Gastrocnemius medialis (tissue), 4 donors: ENCODE measurements around the gene FOXK1. TPM values are rescaled to one million over a fixed set of nuclear protein-coding genes. Genes with fewer than 3 reads are reported as not detected.
"Not testable (repeated sequence)": the region's sequence is repeated elsewhere in the genome, so short reads cannot be mapped to it uniquely, and the experiment has no call there.

Experiments used
- ATAC-seq, 2 donors: fragments of 150-250 bp; one replicate each; pipeline ENCODE4 v1.9.1; 2016
- DNase-seq, 2 donors: peaks; one replicate each; pipeline ENCODE4 v3.0.0-alpha.2; 2019
- H3K27ac ChIP-seq, 4 donors: fragments of 200-600 bp; sonication (generic); 1 replicate in 1 of 4; 2 replicates in 3 of 4; pipeline ENCODE4 v1.5.1; 2016 to 2018; ENCODE audit warnings: mild to moderate bottlenecking in 2 of 4, moderate library complexity in 1 of 4
- H3K27me3 ChIP-seq, 3 donors: fragments of 200-600 bp; sonication (generic) in 2 of 3; 1 replicate in 1 of 3; 2 replicates in 2 of 3; pipeline versions ENCODE4 v1.5.1 to v1.6.0; 2016 to 2019; ENCODE audit warnings: mild to moderate bottlenecking in 1 of 3, moderate library complexity in 1 of 3
- H3K36me3 ChIP-seq, 2 donors: fragments of 200-600 bp; sonication (generic) in 1 of 2; one replicate each; pipeline ENCODE4 v1.5.1; 2017 to 2018
- H3K4me1 ChIP-seq, 2 donors: fragments of 200-600 bp; sonication (generic) in 1 of 2; one replicate each; pipeline ENCODE4 v1.5.1; 2016 to 2017; ENCODE audit warnings: mild to moderate bottlenecking in 2 of 2
- H3K4me3 ChIP-seq, 4 donors: fragments of 200-600 bp; sonication (generic) in 3 of 4; 1 replicate in 1 of 4; 2 replicates in 3 of 4; pipeline ENCODE4 v1.5.1; 2016 to 2019; ENCODE audit warnings: mild to moderate bottlenecking in 2 of 4
- H3K9me3 ChIP-seq, 3 donors: fragments of 200-600 bp; sonication (generic) in 2 of 3; 1 replicate in 1 of 3; 2 replicates in 2 of 3; pipeline ENCODE4 v1.5.1; 2016 to 2019
- POLR2A ChIP-seq, 2 donors: fragments of 450-650 bp; IDR thresholded peaks; one replicate each; pipeline ENCODE4 v1.6.1; 2017; ENCODE audit warnings: antibody characterized with exemption in 2 of 2, mild to moderate bottlenecking in 2 of 2, moderate library complexity in 2 of 2
- in situ Hi-C, 4 donors: fragments of 200-750 bp; cut with MboI; loops; one replicate each; pipeline versions ENCODE4 v1.15.0 to v1.8.0; 2017; ENCODE audit warnings: low sequenced_read_pairs in 4 of 4
- intact Hi-C: fragments of 100-400 bp; cut with DNase I; formaldehyde crosslinking; loops from one replicate; pipeline ENCODE4 v1.15.1; 2023; ENCODE audit warnings: low total_unique reads
- total RNA-seq, 4 donors: library from RNA; depleted of rRNA; stranded (reverse); fragments of >200 nt; gene quantifications; one replicate each; pipeline versions ENCODE4 v1.1.0 to v1.2.3, GENCODE V29; 2016
- TF ChIP-seq, protein P1 (sequence below), 5 experiments: fragments of 450-650 bp in 3 of 5; fragments of 200-600 bp in 2 of 5; sonication (generic) in 2 of 5; IDR thresholded peaks in 4 of 5; conservative IDR thresholded peaks in 1 of 5; 1 replicate in 4 of 5; 2 replicates in 1 of 5; pipeline ENCODE4 v1.5.1; 2016 to 2019; ENCODE audit warnings: antibody characterized with exemption in 5 of 5, mild to moderate bottlenecking in 3 of 5, moderate library complexity in 3 of 5

Gene FOXK1
- total RNA-seq, 4 donors from 2014 or later: 9.8 to 43.6 (median 18.8) TPM

DNA sequence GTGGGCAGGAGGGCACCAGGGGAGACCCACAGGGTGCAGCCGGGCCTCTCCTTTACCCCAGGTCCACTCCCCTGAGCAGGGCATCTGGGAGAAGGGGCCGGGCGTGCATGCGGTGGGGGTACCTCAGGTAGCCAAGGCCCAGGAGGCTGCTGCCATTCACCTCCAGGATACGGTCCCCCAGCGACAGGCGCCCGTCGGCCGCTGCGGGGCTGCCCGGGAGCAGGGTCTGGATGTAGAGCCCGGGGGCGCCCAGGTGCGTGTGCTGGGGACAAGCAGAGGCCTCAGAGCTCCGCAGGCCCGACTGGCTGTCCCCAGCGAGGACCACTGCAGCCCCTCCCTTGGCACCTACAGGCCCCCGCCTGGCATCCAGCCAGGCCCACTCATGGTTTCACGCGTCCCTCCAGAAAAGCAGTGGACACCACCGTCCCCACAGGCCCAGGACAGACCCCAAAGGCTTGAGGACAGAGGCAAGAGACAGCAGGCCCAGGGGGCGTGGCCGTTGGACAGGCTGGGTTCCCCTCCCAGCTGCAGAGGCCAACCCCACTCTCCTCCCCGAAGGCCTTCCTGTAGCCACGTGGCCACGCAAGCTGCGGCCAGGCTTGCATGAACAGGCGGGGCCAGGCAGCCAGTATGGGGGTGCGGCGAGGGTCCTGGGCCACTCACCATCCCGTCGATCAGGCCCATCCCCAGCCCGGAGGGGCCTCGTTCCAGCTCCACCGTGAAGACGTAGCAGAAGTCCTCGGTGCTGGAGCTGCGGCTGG, 117.6 kb downstream of the FOXK1 start:
- in situ Hi-C loops: loop anchor here in 2 of 4 donors (10.0 kb wide), 2 partner anchors 85 to 285 kb away; partner anchors contain the start of gene RADIL (in 1 of the 2)
- Histone ChIP-seq H3K4me1 (peaks cover 0 to 9% of the 10 kb centered on the region in 2 donors), H3K9me3 (no peaks in the 10 kb centered on the region), H3K27ac (no peak overlapping the region), H3K4me3 (no peak overlapping the region), H3K36me3 (no peaks in the 10 kb centered on the region), H3K27me3 (no peaks in the 10 kb centered on the region)
- ATAC-seq (no peak), DNase-seq (no peak)
- TF ChIP-seq, protein P1, sequence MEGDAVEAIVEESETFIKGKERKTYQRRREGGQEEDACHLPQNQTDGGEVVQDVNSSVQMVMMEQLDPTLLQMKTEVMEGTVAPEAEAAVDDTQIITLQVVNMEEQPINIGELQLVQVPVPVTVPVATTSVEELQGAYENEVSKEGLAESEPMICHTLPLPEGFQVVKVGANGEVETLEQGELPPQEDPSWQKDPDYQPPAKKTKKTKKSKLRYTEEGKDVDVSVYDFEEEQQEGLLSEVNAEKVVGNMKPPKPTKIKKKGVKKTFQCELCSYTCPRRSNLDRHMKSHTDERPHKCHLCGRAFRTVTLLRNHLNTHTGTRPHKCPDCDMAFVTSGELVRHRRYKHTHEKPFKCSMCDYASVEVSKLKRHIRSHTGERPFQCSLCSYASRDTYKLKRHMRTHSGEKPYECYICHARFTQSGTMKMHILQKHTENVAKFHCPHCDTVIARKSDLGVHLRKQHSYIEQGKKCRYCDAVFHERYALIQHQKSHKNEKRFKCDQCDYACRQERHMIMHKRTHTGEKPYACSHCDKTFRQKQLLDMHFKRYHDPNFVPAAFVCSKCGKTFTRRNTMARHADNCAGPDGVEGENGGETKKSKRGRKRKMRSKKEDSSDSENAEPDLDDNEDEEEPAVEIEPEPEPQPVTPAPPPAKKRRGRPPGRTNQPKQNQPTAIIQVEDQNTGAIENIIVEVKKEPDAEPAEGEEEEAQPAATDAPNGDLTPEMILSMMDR (IDR thresholded peaks at IDR 0.05 in 4 of 5, conservative IDR thresholded peaks at IDR 0.05 in 1 of 5): no peak
- TF ChIP-seq POLR2A (IDR thresholded peaks at IDR 0.05): no peak
- intact Hi-C loops: loop anchor here (10.0 kb wide), 1 partner anchor 285 kb away; no protein-coding TSS in a partner anchor

DNA sequence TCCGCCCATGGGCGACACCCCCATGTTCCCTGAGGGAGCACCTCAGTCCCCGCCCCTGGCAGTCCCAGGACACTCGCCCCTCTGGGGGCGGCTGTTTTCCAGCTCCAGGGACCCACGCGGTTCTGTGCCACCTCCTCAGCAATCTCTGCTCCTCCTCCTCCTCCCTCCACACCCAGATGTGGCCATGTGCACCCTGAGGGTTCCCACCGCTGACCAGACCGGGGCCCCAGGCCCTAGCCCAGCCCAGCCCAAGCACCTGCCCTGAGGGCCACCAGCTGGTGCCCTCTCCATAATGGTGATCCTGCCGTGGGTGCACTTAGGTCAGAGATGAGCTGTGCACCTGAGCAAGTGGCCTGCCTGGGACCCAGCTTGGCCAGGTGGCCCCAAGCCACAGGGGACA, 118.4 kb downstream of the FOXK1 start:
- no peaks in the 10 kb centered on the region for H3K27me3 ChIP-seq
- no peak for DNase-seq
- ATAC-seq: no peak
- intact Hi-C loops: no loop called here
- H3K9me3 ChIP-seq: no peaks in the 10 kb centered on the region
- peaks cover 0 to 9% of the 10 kb centered on the region in 2 donors for H3K4me1 ChIP-seq
- H3K4me3 ChIP-seq: no peak overlapping the region
- no peak overlapping the region for H3K27ac ChIP-seq
- H3K36me3 ChIP-seq: no peaks in the 10 kb centered on the region
- no peak for TF ChIP-seq POLR2A (IDR thresholded peaks at IDR 0.05)
- TF ChIP-seq, protein P1 (IDR thresholded peaks at IDR 0.05 in 4 of 5, conservative IDR thresholded peaks at IDR 0.05 in 1 of 5): no peak
- in situ Hi-C loops: loop anchor here in 1 of 4 donors (10.0 kb wide), 1 partner anchor 284 kb away; no protein-coding TSS in a partner anchor

GRCh38 chr7:4800926-4801838, 119.1 kb downstream of the FOXK1 start:
- intact Hi-C loops (no loop called here), in situ Hi-C loops (loop anchor here in 1 of 4 donors (10.0 kb wide), 1 partner anchor 284 kb away; no protein-coding TSS in a partner anchor)
- Histone ChIP-seq H3K36me3 (no peaks in the 10 kb centered on the region), H3K9me3 (no peaks in the 10 kb centered on the region), H3K4me1 (peaks cover 0 to 9% of the 10 kb centered on the region in 2 donors), H3K27ac (no peak overlapping the region), H3K27me3 (no peaks in the 10 kb centered on the region), H3K4me3 (no peak overlapping the region)
- TF ChIP-seq, protein P1 (IDR thresholded peaks at IDR 0.05 in 4 of 5, conservative IDR thresholded peaks at IDR 0.05 in 1 of 5): no peak
- TF ChIP-seq POLR2A (IDR thresholded peaks at IDR 0.05): no peak
- ATAC-seq (no peak), DNase-seq (no peak)

DNA sequence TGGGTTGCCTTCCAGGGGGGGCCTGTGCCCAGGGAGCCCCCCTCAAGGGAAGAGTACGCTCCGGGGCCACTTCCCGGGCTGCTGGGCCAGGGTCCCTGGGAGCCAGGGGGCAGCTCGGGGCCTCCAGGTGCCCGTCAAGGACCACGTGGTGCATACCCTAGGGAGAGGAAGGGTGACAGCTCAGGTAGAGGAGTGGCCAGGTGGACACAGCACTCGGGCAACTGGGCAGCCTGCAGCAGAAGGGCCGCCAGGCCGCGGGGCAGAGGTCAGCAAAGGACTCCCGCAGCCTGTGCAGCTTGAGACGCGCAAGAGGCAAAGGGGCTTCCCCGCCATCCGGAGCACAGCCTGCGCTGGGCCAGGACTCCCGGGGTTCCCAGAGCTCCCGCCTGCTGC, 119.7 kb downstream of the FOXK1 start:
- intact Hi-C loops: no loop called here
- H3K36me3 ChIP-seq: no peaks in the 10 kb centered on the region

GRCh38 chr7:4802577-4802976, 120.5 kb downstream of the FOXK1 start:
- DNase-seq, H3K4me3 ChIP-seq, H3K4me1 ChIP-seq, H3K36me3 ChIP-seq, H3K27me3 ChIP-seq, H3K27ac ChIP-seq, ATAC-seq, H3K9me3 ChIP-seq, intact Hi-C loops: not testable (repeated sequence)
- in situ Hi-C loops: loop anchor here in 1 of 4 donors (10.0 kb wide), 1 partner anchor 282 kb away; no protein-coding TSS in a partner anchor

More for the DNA sequence above, 119.7 kb downstream of the FOXK1 start:
- ATAC-seq: no peak
- no peak overlapping the region for H3K27ac ChIP-seq
- H3K27me3 ChIP-seq: no peaks in the 10 kb centered on the region
- TF ChIP-seq, protein P1 (IDR thresholded peaks at IDR 0.05 in 4 of 5, conservative IDR thresholded peaks at IDR 0.05 in 1 of 5): no peak
- TF ChIP-seq POLR2A (IDR thresholded peaks at IDR 0.05): no peak
- H3K4me1 ChIP-seq: peaks cover 0 to 9% of the 10 kb centered on the region in 2 donors
- no peak for DNase-seq
- no peaks in the 10 kb centered on the region for H3K9me3 ChIP-seq
- in situ Hi-C loops: loop anchor here in 1 of 4 donors (10.0 kb wide), 1 partner anchor 283 kb away; no protein-coding TSS in a partner anchor
- H3K4me3 ChIP-seq: no peak overlapping the region
